ENCODE measurements around the gene DSTYK.

DSTYK gene

GRCh38 chr1:205232945-205233397, 21.5 kb upstream of the DSTYK start:
- no peak for DNase-seq (ENCODE audit: extremely low read depth, low read depth)
- TF ChIP-seq, protein P1, sequence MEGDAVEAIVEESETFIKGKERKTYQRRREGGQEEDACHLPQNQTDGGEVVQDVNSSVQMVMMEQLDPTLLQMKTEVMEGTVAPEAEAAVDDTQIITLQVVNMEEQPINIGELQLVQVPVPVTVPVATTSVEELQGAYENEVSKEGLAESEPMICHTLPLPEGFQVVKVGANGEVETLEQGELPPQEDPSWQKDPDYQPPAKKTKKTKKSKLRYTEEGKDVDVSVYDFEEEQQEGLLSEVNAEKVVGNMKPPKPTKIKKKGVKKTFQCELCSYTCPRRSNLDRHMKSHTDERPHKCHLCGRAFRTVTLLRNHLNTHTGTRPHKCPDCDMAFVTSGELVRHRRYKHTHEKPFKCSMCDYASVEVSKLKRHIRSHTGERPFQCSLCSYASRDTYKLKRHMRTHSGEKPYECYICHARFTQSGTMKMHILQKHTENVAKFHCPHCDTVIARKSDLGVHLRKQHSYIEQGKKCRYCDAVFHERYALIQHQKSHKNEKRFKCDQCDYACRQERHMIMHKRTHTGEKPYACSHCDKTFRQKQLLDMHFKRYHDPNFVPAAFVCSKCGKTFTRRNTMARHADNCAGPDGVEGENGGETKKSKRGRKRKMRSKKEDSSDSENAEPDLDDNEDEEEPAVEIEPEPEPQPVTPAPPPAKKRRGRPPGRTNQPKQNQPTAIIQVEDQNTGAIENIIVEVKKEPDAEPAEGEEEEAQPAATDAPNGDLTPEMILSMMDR (IDR thresholded peaks at IDR 0.05; ENCODE audit: low read depth, low read length): no peak

DNA sequence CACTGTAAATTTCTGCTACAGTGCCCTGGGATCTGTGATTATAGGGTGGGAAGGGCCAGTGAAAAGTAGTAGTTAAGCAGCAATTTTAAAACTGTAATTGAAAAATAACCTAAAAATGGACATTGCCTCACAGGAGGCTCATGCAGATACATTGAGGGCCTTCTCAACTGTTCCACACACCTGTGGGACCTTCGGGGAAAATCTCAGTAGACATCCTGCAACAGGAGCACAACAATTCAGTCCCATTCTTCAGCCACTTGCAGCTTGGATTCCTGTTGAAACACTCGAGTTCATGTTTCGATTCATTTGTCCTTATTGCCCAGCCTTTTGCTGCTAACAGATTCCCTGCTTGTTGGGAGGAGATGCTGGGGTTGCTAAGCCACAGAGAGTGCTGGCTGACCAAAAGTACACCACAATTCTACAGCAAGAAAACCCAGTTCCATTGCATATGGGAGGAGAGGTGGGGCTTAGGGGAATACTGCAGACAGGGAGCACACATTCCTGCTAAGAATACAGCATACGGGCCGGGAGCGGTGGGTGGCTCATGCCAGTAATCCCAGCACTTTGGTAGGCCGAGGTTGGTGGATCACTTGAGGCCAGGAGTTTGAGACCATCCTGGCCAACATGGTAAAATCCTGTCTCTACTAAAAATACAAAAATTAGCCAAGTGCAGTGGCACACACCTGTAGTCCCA, 20.8 kb upstream of the DSTYK start:
- TF ChIP-seq, protein P1 (IDR thresholded peaks at IDR 0.05; ENCODE audit: low read depth, low read length): no peak
- DNase-seq (ENCODE audit: extremely low read depth, low read depth): no peak

DNA sequence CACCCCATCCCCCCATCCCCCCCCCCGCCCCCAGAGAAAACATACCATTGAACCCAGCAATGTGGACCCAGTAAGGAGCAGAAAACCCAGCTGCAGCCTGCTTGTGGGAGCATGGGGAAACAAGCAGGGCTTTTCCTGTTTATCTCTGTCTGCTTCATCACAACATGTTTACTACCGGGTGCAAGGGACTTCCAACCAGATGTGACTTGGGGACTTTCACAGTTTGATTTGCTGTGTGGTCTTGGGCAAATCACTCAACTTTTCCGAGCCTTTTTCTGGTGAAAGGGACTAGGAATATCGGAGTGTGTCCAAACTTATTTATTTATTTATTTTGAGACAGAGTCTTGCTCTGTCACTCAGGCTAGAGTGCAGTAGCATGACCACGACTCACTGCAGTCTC, 19.5 kb upstream of the DSTYK start:
- TF ChIP-seq, protein P1 (IDR thresholded peaks at IDR 0.05; ENCODE audit: low read depth, low read length): no peak
- DNase-seq (ENCODE audit: extremely low read depth, low read depth): no peak

- DNase-seq (ENCODE audit: extremely low read depth, low read depth): no peak
- TF ChIP-seq, protein P1 (IDR thresholded peaks at IDR 0.05; ENCODE audit: low read depth, low read length): no peak
Observed at GRCh38 chr1:205229916-205230700, 18.6 kb upstream of the DSTYK start.

- DNase-seq (ENCODE audit: extremely low read depth, low read depth): peak; percentile 28
- TF ChIP-seq, protein P1 (IDR thresholded peaks at IDR 0.05; ENCODE audit: low read depth, low read length): peak; percentile 31
Observed at GRCh38 chr1:205229399-205229871, 17.9 kb upstream of the DSTYK start.

DNA sequence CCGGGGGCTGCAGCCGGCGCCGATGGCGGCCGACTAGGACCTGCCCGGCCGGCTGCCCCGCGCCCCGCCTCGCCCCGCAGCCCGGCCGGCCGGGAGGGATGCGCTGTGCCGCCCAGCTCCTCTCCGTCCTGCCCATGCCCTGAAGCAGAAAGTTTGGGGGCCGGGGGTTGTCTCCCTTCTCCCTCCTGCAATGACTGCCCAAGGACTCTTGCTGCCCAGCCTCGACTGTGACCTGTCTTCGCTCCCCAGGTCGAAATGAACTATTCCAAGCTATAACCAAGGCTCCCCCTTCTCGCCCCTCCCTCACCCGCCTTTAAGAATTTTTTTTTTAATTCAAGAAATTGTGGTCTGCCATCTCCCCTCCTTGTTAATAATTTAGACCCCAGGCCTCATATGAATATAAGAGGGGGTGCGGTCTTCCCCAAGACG, 16.6 kb upstream of the DSTYK start:
- TF ChIP-seq, protein P1 (IDR thresholded peaks at IDR 0.05; ENCODE audit: low read depth, low read length): no peak
- DNase-seq (ENCODE audit: extremely low read depth, low read depth): no peak

DNA sequence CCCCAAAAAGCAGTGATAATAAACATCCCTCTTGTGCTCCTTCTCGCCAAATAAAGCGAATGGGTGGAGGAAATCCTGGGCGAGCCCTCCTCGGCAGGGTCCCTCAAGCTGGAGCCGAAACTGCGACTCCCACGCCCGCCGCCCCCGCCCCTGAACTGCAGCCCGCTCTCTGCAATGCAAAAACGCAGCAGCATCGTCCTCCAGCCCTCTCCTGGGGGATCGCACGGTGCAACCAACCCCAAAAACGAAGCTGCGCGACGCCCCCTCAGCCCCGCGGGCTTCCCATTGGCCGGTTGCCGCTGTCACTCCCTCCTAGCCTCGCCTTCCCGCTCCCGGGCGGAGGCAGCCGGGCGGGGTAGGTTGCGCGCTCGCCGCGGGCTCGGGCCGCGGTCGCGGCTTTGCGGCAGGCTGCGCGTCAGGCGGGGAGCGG, 16.1 kb upstream of the DSTYK start, which contains the start of gene TMCC2:
TMCC2 (plus strand) TSS at position 363 of the 430 bp plus-strand sequence. CDS start 619 bp downstream, outside the sequence.
- DNase-seq (ENCODE audit: extremely low read depth, low read depth): peak; percentile 50
- TF ChIP-seq, protein P1 (IDR thresholded peaks at IDR 0.05; ENCODE audit: low read depth, low read length): peak; percentile 3; the same call in 1 of the 2 replicates

All from AG09319 (cell line).